Activated CD8-positive, alpha-beta memory T cell treated with anti-CD3 and anti-CD28 coated beads, Interleukin-2, amount 50 U/mL, for 4 hours (primary cell): ENCODE data around the gene PRKACA.
A peak's percentile ranks its signal among the peaks of the same experiment; 100 is the strongest.

Source experiments
- DNase-seq: peaks from one replicate; pipeline ENCODE4 v3.0.0-alpha.2; 2020

The PRKACA gene

DNA sequence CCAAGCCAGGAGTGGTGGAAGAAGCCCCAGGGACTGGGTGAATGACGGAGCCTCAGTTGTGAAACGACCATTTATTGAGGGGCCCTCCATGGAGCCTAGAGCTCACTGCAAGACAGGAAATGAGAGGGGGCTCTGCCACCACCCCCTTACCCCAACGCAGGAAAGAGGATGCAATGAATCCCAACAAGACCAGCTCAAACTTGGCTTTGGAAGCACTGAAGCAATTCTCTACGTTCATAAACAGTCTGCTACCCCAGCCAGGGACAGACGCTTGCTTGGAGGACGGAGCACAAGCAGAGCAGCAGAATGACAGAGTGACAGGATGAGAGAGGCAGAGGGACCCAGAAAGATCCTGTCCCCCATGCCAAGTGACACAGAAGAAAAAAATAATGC, 1.0 kb downstream of the PRKACA start:
- no peak for DNase-seq

DNA sequence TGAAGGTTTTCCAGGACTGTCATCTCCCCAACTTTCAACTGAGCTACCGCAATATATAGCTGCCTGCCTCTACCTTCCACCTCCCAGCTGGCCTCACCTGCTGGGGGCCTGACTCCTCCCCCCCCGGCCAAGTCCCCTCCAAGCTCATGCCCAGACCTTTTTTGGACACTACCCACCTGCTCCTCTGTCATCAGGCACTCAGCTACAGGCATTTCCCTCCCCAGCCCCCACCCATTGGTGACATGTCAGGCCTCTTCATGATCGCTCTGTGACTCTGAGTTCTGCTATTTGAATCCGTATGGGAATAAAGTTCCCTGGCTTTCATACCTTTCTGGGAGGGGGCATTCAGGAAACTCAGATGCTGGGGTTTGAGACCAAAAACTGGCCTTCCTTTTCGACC, 1.8 kb downstream of the PRKACA start:
- no peak for DNase-seq

DNA sequence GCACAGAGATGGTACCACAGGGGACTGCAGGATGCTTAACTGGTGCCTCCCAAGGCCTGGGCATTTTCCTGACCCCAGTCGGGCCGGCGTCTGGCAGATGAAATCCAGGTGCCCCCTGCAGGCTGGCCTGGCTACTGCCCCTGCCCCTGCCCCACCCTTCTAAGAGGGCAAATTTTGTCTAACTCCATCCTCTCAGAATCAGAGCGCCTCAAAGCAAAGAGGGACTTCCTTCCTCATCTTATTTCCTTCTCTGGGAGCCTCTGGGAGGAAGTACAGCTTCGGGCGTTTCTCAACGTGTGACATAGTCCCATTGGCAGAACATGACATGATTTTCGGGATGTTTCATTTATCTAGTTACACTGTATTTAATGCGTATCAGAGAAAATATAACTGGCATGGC, 2.7 kb downstream of the PRKACA start:
- DNase-seq = peak; percentile 53

DNA sequence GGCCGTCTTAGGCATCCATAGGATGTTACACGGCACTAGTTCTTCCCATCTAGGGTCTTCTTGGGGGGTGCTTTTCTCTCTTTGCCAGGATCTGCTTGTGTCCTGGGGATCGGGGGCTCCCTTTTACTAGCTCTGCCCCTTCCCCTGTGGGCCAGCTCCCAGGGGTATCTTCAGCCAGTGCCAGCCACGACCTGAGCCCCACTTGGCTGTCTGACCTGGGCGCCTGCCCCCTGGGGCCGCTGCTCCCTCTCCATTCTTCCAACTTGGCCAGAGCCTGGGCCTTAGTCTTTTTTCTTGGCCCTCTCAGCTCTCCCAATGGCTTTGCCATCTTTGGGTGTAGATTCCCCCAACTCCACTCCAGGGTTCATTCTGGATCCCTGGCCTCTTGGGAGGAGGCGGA, 3.1 kb downstream of the PRKACA start:
- DNase-seq = no peak

DNA sequence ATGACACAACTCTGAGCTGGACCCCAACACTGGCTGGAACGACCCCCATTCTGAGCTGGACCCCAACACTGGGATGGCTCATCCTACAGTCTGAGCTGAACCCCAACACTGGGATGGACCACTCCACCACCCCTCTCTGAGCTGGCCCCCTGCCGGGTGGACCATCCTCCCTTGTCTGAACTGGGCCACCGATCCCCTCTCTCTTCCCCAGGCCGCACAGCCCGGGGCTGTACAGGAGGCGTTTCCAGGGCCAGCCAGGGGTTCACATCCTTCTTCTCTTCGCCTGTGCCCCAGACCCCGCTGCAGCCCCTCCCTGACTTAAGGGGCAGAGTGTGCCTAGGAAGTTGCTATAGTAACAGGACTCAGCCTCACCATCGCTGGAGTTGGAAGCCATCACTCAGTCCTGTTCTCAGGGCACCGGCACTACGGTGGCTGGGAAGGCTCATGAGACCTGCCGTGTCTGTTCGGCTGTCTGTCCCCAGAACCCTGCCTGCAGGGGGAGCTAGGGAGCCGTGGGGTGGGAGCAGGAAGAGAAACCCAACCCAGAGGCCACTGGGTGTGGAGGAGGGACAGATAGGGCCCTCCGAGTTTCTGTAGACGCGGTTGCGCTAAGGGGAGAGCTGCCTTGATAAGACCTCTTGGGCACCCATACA, 3.7 kb downstream of the PRKACA start:
- DNase-seq = peak; percentile 43

DNA sequence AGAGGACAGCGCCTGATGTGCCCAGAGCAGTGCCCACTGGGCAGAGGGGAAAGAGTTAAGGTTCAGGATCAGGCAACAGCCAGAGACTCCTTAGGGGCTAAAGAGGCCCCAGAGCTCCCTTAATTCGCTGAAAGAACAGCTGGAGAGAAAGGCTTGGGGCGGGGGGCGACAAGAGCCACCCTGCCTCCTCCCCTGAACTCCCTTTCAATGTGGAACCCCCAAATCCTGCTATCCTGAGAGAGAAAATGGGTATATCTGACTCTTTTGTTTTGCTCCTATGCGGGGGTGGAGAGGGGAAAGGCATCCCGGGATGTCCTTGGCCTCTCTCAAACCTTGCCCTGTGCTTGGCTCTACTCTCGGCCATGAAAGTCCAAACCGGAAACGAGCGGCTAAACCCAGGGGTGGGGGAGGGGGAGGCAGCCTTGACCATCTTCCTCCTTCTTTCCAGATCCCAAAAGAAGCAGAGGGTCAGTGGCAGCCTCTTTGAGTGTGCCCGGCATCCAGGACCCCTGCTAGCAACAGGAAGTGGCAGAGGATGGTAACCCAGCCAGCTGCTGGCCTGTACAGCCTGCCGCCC, 4.7 kb downstream of the PRKACA start:
- no peak for DNase-seq

DNA sequence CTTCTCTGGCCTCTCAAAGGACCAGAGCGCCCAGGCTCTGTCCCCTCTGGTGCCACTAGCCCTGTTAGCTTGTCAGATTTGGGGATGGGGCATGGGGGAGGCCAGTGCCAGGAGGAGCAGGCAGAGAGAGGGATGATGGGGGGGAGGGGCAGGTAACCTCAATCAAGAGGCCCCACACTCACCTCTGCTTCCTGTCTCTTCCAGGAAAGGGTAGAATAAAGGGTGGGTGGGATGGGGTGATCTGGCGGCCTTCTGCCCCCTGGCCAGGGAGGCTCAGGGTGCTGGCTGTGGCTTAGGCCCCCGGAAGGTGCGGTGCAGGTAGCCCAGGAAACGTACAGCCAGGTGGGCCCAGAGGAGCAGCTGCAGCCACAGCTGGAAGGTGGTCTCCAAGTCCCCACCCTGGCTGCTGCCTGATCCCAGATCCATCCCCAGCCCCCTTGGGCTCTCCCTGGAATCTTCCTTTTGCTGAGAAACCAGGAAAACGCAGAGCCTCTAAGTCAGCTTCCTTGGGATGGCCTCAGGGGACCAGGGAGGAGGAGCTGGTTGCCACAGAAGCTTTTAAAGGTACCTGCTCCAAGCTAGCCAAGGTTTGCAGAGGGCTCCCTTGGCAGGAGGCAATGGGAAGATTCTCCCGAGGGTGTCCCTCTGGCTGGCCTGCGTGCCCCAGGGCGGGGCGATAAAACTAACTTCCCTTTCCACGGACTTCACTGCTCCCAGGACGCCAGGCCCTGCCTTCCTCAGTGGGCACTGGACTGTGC, 5.3 kb downstream of the PRKACA start:
- no peak for DNase-seq

DNA sequence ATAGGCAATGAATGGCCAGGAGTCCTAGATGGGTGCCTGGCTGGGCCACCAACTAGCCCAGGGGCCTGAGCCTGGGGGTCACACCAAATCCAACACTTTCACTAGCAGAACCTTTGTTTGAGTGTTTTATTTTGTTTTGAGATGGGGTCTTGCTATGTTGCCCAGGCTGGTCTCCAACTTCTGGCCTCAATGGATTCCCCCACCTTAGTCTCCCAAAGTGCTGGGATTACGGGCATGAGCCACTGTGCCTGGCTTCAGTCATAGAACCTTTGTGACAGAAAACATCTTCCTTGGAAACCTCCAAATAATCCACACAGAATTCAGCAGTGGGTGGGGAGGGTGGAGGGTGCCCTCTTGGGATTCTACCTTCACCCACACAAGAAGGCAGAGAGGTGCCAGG, 6.1 kb downstream of the PRKACA start:
- DNase-seq = no peak

DNA sequence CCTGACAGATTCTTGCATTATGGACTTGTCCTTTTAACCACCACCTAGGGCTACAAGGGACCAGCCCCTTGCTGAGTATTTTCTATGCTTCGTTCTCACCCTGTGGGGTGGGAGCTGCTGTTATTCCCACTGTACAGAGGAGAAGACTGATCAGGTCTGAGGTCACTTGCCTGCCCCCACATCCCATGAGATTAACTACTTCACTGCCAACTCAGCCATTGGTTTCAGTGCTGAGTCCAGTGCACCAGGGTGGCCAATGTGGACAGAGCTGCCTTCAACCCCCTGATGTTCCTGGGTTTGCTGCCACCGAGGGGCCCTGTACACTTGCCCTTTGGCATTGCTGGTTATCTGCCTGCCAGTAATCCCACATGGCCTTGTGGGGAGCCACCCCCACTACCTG, 6.9 kb downstream of the PRKACA start:
- DNase-seq = no peak

DNA sequence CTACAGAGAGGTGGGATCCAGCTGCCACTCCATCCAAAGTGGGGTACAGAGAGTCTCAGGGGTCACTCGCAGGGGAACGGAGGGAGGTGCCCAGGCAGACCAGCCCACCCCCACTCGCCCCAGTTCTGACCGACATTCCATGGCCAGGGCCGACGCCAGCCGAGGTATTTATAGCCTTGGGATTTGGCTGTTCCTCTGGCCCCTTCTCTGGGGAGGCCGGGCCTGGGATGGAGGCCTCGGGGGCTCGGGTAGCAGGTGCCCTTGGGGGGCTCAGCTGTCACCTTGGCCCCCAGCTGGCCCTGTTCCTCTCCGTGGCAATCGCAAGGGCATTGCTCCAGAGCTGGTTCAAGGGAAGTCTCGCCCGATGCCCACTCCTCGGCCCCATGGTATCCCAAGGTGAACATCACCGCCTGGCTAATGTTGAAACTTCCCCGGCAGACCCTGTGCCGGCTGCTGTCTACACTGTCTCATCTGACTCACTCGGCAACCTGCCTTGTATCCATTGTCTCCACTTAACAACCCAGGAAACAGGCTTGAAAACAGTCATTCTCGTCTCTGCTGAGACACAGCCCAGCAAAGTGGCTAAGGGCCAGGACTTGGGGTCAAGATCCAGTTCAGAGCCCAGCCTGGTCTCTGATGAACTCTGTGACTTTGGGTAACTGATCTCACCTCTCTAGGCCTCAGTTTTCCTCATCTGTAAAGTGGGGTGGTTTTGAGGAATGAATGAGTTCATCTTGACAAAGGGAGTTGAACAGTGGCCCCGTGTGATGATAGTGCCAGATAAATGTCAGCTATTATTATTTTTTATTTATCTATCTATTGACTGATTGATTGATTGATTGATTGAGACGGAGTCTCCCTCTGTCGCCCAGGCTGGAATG, 9.7 kb downstream of the PRKACA start:
- no peak for DNase-seq

DNA sequence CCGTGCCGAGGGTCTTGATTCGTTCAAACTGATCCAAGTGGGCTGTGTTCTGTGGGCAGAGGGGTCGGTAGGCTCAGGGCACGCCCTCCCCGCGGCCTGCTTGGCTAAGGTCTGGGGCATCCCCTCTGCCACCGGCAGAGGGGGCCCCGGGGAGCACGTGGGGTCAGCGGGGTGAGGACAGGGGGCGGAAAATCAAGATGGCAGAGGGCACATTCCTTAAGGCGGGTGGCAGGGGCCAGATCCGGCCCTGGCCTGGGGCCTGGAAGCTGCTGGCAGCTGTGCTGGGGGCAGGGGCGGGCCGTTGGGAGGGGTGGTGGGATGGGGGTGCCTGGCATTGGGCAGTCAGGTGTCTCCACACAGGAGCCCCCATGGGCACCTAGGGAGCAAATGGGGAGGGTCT, 10.7 kb downstream of the PRKACA start:
- DNase-seq = no peak

DNA sequence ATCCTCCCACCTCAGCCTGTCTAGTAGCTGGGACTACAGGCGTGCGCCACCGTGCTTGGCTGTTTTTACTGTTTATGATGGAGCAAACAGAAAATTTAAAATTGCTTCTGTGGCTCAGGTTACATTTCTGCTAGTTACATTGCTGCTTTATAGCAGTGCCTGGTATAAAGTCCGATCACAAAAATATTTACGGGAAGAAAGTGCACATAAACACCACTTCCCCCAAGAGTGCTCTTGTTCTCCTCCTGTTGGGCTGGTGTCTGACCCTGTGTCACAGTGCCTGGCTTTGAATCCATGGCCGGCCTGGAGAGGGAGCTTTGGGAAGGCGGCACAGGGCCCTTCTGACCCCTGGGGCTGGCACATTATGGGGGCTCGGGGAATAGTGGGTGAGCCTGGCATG, 11.9 kb downstream of the PRKACA start:
- no peak for DNase-seq

DNA sequence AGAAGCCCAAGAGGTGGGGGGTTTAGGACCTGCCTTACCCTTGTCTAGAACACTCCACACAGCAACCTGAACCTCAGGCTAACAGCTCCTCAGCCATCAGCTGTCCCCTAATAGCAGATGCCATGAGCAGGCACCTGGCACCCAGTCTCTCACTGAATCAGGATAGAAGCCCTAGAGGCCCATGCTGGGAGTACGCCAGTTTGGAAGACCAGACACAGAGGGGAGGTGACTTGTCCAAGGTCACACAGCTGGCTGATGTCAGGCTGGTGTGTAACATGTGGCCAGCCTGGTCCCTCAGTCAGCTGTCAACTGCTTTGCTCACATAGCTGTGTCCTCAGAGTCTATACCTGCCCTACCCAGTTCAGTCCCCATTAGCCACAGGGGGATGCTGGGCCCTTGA, 14.3 kb downstream of the PRKACA start:
- no peak for DNase-seq

DNA sequence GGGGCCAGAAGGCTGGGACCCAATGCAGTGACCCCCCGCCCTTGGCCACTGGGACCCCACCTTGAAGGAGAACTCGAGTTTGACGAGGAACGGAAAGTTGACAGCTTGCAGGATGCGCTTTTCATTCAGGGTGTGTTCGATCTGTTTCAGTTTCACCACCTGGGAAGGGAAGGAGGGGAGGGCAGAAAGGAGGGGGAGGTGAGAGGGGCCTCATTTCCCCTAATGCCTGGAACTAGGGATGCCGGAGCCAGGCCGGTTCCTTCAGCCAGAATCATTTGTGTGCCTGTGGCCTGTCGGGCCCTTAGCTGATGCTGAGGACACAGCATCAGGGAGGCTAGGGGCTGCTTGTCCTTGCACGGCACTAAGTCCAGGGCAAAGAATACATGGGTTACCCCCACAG, 14.8 kb downstream of the PRKACA start:
- DNase-seq = no peak

DNA sequence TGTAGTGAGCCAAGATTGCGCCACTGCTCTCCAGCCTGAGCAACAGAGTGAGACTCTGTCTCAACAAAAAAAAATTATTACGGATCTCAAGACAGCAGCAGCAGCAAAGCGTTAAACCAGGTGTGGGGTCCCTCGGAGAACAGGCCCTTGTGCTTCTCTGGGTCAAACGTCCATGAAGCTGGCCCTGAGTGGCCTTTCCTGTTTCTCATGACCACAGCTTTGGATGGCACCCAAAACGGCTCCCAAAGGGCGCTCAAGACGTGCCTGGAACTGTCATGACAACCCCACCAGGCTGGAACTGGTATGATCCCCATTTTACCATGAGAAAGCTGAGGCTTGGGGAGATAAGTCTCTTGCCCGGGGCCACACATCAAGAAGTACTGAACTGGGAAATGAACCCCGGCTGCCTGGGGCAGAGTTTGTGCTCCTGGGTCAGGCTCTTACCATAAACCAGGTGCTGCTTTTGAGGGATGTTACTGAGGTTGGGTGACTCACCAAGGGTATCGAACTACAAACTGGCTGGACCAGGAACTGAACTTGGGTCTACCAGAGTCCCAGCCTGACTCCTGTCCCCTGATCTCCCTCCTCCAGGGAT, 15.4 kb downstream of the PRKACA start:
- DNase-seq = no peak

DNA sequence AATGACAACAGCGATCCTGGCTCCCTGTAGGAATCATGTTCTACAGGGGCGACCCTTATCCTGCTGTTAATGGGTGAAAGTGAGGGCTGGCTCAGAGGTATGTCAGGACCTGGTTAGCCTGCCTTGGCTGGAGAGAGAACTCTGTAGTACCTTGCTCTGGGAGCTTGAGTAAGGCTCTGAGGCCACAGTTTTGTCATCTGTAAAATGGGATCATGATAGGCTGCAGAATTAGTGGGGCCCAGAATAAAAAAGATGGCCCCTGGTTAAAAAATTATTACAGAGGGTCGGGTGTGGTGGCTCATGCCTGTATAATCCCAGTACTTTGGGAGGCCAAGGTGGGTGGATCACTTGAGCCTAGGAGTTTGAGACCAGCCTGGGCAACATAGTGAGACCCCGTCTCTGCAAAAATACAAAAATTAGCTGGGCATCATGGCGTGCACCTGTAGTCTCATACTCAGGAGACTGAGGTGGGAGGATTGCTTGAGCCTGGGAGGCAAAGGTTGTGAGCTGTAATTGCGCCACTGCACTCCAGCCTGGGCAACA, 16.5 kb downstream of the PRKACA start:
- DNase-seq = no peak

DNA sequence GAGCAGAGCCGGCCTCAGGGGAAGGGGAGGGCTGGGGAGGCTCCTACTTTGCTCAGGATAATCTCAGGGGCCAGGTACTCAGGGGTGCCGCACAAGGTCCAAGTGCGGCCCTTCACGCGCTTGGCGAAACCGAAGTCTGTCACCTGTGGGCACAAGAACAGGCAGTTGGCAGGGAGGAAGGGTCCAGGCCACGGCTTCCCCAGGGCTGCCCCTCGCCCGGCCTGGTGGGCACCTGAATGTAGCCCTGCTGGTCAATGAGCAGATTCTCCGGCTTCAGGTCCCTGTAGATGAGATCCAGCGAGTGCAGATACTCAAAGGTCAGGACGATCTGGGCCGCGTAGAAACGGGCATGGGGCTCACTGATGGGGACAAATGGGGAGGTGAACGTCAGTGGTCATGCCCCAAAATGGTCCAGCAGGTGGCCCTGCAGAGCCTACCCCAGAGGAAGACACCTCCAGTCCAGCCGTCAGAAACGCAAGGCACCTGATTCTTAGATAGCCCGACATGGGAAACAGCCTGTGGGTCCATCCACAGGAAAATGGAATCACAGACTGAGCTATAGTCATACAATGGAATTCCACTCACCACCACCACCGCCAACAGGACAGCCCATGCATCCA, 19.9 kb downstream of the PRKACA start:
- no peak for DNase-seq

DNA sequence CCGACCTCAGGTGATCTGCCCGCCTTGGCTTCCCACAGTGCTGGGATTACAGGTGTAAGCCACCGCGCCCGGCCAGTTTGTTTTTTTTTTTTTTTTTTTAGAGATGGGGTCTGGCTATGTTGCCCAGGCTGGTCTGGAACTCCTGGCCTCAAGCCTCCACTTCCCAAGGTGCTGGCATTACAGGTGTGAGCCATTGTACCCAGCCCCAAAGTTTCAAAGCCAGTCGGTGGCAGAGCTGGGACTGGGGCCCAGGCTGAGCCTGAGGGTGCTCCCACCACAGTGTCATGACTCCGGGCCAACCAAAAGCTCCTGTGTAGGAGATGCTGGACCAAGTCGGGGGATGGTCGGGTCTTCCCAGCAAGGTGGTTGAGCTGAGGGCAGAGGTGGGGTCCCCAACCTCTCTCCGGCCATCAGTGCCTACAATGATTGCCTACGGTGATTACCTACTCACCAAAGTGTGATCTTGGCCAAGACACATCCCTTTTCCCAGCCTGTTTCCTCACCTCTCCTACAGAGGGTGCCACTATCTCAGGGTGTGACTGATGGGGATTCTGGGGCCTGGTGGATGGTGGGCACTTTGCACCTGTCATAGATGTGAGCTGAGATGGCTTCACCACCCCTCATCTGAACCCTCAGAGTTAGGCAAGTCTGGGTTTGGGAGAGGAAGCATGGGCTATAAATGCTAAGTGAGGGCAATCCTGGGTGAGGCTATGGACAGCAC, 21.1 kb downstream of the PRKACA start:
- no peak for DNase-seq

DNA sequence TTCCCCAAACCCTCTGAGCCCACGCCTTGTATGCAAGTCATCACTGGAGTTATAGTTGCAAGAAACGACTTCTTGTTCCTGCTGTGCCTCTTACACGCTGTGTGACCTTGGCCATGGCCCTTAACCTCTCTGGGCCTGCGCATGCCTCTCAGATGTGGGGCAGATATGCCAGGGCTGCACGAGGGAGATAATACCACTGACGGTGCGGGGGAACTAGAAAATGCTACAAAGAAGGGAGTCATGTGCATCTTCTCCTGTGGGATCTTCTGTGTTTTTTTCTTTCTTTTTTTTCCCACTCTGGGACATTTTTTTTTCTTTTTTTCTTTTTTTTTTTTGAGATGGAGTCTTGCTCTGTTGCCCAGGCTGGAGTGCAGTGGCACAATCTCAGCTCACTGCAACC, 22.7 kb downstream of the PRKACA start:
- DNase-seq = no peak

DNA sequence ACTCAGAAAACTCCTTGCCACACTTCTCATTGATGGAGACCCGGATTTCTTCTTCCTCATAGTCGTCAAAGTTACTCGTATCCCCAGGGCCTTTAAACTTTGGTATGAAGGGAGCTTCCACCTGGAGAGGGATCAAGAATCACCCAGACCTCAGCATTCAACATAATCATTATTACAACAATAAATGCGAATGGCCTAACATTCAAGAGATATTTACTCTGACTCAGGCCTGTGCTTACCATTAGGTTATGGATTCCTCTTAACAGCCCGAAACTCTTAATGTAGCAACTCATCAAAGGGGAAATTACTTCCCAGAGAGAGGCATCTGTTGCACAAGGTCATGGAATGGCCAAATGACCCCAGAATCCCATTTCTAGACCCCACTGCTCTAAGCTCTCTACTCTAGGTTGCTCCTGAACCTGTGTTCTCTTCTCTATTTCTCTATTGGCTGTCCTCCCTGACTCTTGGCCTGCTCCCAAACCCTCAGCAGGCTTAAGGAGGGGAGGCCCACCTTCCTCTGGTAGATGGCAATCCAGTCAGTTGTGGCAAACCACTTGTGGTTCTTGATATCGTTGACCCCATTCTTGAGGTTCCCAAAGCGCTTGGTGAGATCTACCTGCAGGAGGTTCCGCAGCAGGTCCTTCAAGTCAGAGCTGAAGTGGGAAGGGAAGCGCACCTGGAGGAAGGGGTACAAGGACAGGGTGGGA, 24.3 kb downstream of the PRKACA start:
- DNase-seq = no peak
